ENCODE results near the gene TERF2IP.

Gene TERF2IP

GRCh38 chr16:75640598-75640997 is 7.0 kb upstream of the TERF2IP start:
- DNase-seq (ENCODE audit: low spot score) = no peak

- DNase-seq (ENCODE audit: low spot score) = no peak
These were observed 3.1 kb upstream of the TERF2IP start for GRCh38 chr16:75644240-75645012.

- DNase-seq (ENCODE audit: low spot score) = no peak
These were observed 471 bp upstream of the TERF2IP start for GRCh38 chr16:75647112-75647491.

GRCh38 chr16:75648265-75649076 is 898 bp downstream of the TERF2IP start:
- DNase-seq (ENCODE audit: low spot score) = peak; percentile 78

- no peak for DNase-seq (ENCODE audit: low spot score)
These were observed 6.3 kb downstream of the TERF2IP start for GRCh38 chr16:75653922-75654321.

- no peak for DNase-seq (ENCODE audit: low spot score)
These were observed 10.6 kb downstream of the TERF2IP start for GRCh38 chr16:75658175-75658574.

GRCh38 chr16:75660321-75660720 is 12.7 kb downstream of the TERF2IP start:
- DNase-seq (ENCODE audit: low spot score) = no peak

GRCh38 chr16:75660726-75661302 is 13.2 kb downstream of the TERF2IP start:
- no peak for DNase-seq (ENCODE audit: low spot score)

GRCh38 chr16:75667503-75667902 is 19.9 kb downstream of the TERF2IP start:
- no peak for DNase-seq (ENCODE audit: low spot score)

- DNase-seq (ENCODE audit: low spot score) = no peak
These were observed 29.3 kb downstream of the TERF2IP start, which contains the start of gene CPHXL2 for GRCh38 chr16:75676909-75677308. Gene CPHXL2, minus strand, starts transcription at chr16:75677009. Its CDS starts 10 bp downstream, at chr16:75676999.

- DNase-seq (ENCODE audit: low spot score) = no peak
These were observed 31.8 kb downstream of the TERF2IP start for GRCh38 chr16:75679366-75679765.

GRCh38 chr16:75682308-75682707 is 34.7 kb downstream of the TERF2IP start:
- no peak for DNase-seq (ENCODE audit: low spot score)

GRCh38 chr16:75687361-75687760 is 39.8 kb downstream of the TERF2IP start:
- no peak for DNase-seq (ENCODE audit: low spot score)

GRCh38 chr16:75695708-75696107 is 48.1 kb downstream of the TERF2IP start:
- DNase-seq (ENCODE audit: low spot score) = no peak

GRCh38 chr16:75697571-75697970 is 50.0 kb downstream of the TERF2IP start:
- no peak for DNase-seq (ENCODE audit: low spot score)

- no peak for DNase-seq (ENCODE audit: low spot score)
These were observed 53.8 kb downstream of the TERF2IP start, which contains the start of gene DUXB for GRCh38 chr16:75701361-75701760. Gene DUXB, minus strand, starts transcription at chr16:75701461. Its CDS starts 43 bp downstream, at chr16:75701418.

GRCh38 chr16:75702242-75702641 is 54.7 kb downstream of the TERF2IP start:
- no peak for DNase-seq (ENCODE audit: low spot score)

- no peak for DNase-seq (ENCODE audit: low spot score)
These were observed 55.7 kb downstream of the TERF2IP start for GRCh38 chr16:75703306-75703705.
